GM03348 (cell line): ENCODE results near the gene NIT2.
"Not testable (repeated sequence)": the region's sequence is repeated elsewhere in the genome, so short reads cannot be mapped to it uniquely, and the experiment has no call there.

Source experiments
- DNase-seq: peaks from one replicate; pipeline ENCODE4 v3.0.0; 2012; ENCODE audit warnings: low spot score

NIT2 gene

GRCh38 chr3:100338911-100339310, 4.4 kb downstream of the NIT2 start:
- no peak for DNase-seq

- DNase-seq: no peak
Measured at GRCh38 chr3:100339786-100340185, 5.2 kb downstream of the NIT2 start.

GRCh38 chr3:100340527-100340926, 6.0 kb downstream of the NIT2 start:
- DNase-seq: no peak

- no peak for DNase-seq
Measured at GRCh38 chr3:100348727-100349126, 14.2 kb downstream of the NIT2 start.

- DNase-seq: not testable (repeated sequence)
Measured at GRCh38 chr3:100351770-100352169, 17.2 kb downstream of the NIT2 start.

GRCh38 chr3:100352296-100353231, 18.0 kb downstream of the NIT2 start:
- DNase-seq: no peak

- DNase-seq: no peak
Measured at GRCh38 chr3:100354850-100355249, 20.3 kb downstream of the NIT2 start.

- no peak for DNase-seq
Measured at GRCh38 chr3:100358413-100358812, 23.9 kb downstream of the NIT2 start.

GRCh38 chr3:100359035-100359434, 24.5 kb downstream of the NIT2 start:
- DNase-seq: no peak

- no peak for DNase-seq
Measured at GRCh38 chr3:100360757-100361496, 26.4 kb downstream of the NIT2 start.

DNA sequence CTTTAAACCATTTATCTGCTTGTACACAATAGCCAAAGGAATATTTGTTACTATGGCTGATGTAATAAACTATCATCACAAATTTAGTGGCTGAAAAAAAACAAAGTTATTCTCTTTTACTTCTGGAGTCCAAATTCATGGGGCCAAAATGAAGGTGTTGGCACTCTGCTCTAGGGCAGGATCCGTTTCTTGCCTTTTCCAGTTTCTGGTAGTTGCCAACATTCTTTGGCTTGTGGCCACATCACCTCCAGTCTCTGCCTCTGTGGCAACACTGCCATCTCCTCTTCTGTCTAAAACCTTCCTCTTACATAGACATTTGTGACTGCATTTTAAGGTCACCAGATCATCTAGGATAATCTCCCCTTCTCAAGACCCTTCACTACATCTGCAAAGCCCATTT, 27.3 kb downstream of the NIT2 start:
- no peak for DNase-seq

GRCh38 chr3:100364421-100364820, 29.9 kb downstream of the NIT2 start:
- DNase-seq: no peak

GRCh38 chr3:100366424-100366823, 31.9 kb downstream of the NIT2 start:
- DNase-seq: no peak

- DNase-seq: no peak
Measured at GRCh38 chr3:100368441-100368840, 33.9 kb downstream of the NIT2 start.

DNA sequence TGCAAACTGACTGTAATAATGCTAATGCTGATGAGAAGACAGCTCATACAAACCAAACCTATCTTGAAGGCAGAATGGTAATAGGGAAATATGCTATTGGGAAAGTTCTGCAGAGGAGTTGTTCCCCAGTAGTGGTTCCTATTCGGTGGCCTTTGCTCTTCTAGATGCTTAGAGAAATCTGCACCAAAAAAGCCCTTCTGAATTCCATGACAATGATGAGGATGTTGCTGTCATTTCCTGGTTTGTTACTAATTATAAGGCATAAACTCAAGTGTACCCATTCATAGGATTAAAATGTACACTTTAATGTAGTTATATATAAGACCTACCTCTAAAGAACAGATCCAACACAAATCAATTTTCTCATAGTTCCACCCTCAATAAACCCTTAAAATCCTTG, 36.2 kb downstream of the NIT2 start:
- DNase-seq: peak; percentile 8

- no peak for DNase-seq
Measured at GRCh38 chr3:100374521-100374920, 40.0 kb downstream of the NIT2 start.

- no peak for DNase-seq
Measured at GRCh38 chr3:100376301-100376700, 41.7 kb downstream of the NIT2 start.

- DNase-seq: no peak
Measured at GRCh38 chr3:100384733-100385525, 50.4 kb downstream of the NIT2 start.

- no peak for DNase-seq
Measured at GRCh38 chr3:100386437-100387074, 52.0 kb downstream of the NIT2 start.

DNA sequence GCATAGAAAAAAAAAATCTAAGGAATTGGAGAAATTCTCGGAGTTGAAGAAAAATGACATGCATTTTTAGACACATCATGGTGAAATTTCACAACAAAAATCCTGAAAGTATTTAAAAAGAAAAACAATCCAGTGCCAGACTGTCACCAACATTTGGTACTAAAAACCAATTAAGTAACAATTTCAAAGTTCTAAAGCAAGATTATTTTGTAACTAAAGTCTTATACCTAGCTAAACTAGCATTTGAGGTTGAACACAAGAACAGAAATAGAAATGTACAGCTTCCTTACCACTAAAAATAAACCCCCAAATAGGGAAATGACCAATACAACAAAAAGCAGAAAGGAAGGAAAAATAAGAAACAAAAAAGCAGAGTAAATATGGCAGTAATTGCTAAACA, 54.5 kb downstream of the NIT2 start:
- no peak for DNase-seq

GRCh38 chr3:100395679-100396431, 61.3 kb downstream of the NIT2 start:
- no peak for DNase-seq
